ENCODE results near the gene STUM.

GRCh38 chr1:226628612-226629155, 80.1 kb downstream of the STUM start:
- TF ChIP-seq CTCF (optimal IDR thresholded peaks at IDR 0.05 in 1 of 3, IDR thresholded peaks at IDR 0.05 in 1 of 3, conservative IDR thresholded peaks at IDR 0.05 in 1 of 3; ENCODE audit: extremely low read depth in 1 of 3, insufficient read depth in 2 of 3, low read length in 3 of 3) (no peak), EZH2 (IDR thresholded peaks at IDR 0.05; ENCODE audit: low read length) (no peak)

Data from keratinocyte (primary cell).